Progenitor cell of endocrine pancreas (in vitro differentiated cells): ENCODE measurements around the gene TFAP2B. TPM values are rescaled to one million over a fixed set of nuclear protein-coding genes. Genes with fewer than 3 reads are reported as not detected.

Experiments used
- DNase-seq: peaks from one replicate; pipeline ENCODE4 v3.0.0; 2021; ENCODE audit warnings: low spot score; ENCODE audit not compliant: unreplicated experiment
- H3K27ac Mint-ChIP-seq: 2 replicates; pipeline ENCODE4 v1.8.0; 2021; ENCODE audit warnings: mild to moderate bottlenecking, moderate library complexity, mixed read lengths
- H3K27me3 Mint-ChIP-seq: 2 replicates; pipeline ENCODE4 v1.8.0; 2021; ENCODE audit warnings: mixed read lengths
- H3K36me3 Mint-ChIP-seq: 2 replicates; pipeline ENCODE4 v1.8.0; 2022; ENCODE audit warnings: mixed read lengths; ENCODE audit not compliant: insufficient read depth
- H3K4me1 Mint-ChIP-seq: 2 replicates; pipeline ENCODE4 v1.8.0; 2021; ENCODE audit warnings: low read depth, mixed read lengths
- H3K4me3 Mint-ChIP-seq: 2 replicates; pipeline ENCODE4 v1.8.0; 2021; ENCODE audit warnings: low read depth, mild to moderate bottlenecking, moderate library complexity, mixed read lengths
- H3K9me3 Mint-ChIP-seq: 2 replicates; pipeline ENCODE4 v1.8.0; 2021; ENCODE audit warnings: low read depth, mixed read lengths
- CTCF ChIP-seq: fragments of 200-600 bp; sonication (generic); IDR thresholded peaks from one replicate; pipeline ENCODE4 v1.5.0; 2021; ENCODE audit warnings: antibody characterized with exemption, mild to moderate bottlenecking; ENCODE audit not compliant: unreplicated experiment
- total RNA-seq: library from RNA; stranded (reverse); gene quantifications from 2 replicates; pipeline ENCODE4 v1.2.1, GENCODE V29; 2021

TFAP2B gene
- total RNA-seq, 1 donor from 2014 or later: 0.74 TPM

DNA sequence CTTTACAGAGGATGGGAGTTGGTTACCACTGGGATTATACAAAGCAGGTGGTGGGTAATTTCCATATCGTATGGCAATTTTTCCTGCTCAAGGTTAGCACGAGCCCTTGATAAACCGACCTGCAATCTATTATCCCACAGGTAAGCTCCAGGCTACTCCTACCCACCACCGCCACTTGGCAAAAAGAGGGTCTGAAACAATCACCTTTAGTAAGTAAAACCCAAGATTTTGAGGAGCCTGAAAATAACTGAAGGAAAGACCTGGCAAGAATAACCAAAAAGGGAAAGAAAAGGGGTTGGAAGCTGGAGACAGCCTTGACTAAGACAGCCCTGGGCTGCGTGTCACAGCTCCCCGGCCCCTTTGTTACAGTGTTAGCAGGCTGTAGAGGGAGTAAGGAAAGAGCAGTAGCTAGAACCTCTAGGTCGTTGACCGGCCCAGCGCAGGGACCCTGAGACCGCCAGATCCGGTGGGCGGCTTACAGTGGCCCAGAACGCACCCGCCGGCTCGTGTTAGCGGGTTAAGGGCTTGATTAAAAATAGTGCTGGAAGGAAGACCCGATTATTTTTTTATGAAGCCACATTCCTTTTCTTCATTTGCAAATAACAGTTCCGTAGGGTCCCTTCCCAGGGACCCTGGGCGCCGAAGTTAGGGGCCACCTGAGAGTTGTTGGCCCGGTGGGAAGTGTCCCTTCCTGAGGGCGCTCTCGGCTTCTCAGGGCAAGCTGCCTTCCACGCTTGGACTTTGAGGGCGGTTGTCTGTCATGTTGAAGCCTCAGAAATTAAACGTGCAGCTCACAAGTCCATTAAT is 30.5 kb downstream of the TFAP2B start:
- no peaks in the 10 kb centered on the region for H3K9me3 Mint-ChIP-seq
- peaks cover 99% of the 10 kb centered on the region for H3K27me3 Mint-ChIP-seq
- H3K27ac Mint-ChIP-seq: peak overlapping the region; percentile 27
- H3K36me3 Mint-ChIP-seq: no peaks in the 10 kb centered on the region
- TF ChIP-seq CTCF: no peak
- H3K4me1 Mint-ChIP-seq: peaks cover 7% of the 10 kb centered on the region
- DNase-seq: no peak
- H3K4me3 Mint-ChIP-seq: peak overlapping the region; percentile 29

- peaks cover 7% of the 10 kb centered on the region for H3K4me1 Mint-ChIP-seq
- DNase-seq: no peak
- no peaks in the 10 kb centered on the region for H3K36me3 Mint-ChIP-seq
- TF ChIP-seq CTCF: no peak
- peak overlapping the region; percentile 52 for H3K4me3 Mint-ChIP-seq
- no peaks in the 10 kb centered on the region for H3K9me3 Mint-ChIP-seq
- H3K27me3 Mint-ChIP-seq: peaks cover 99% of the 10 kb centered on the region
- peak overlapping the region; percentile 29 for H3K27ac Mint-ChIP-seq
Observed at GRCh38 chr6:50849796-50850180, 31.1 kb downstream of the TFAP2B start.

GRCh38 chr6:50850223-50851048 is 31.8 kb downstream of the TFAP2B start:
- Mint-ChIP-seq H3K4me3 (peak overlapping the region; percentile 52), H3K4me1 (peaks cover 7% of the 10 kb centered on the region), H3K27me3 (peaks cover 96% of the 10 kb centered on the region), H3K9me3 (no peaks in the 10 kb centered on the region), H3K36me3 (no peaks in the 10 kb centered on the region), H3K27ac (peak overlapping the region; percentile 29)
- TF ChIP-seq CTCF: no peak
- DNase-seq: no peak

DNA sequence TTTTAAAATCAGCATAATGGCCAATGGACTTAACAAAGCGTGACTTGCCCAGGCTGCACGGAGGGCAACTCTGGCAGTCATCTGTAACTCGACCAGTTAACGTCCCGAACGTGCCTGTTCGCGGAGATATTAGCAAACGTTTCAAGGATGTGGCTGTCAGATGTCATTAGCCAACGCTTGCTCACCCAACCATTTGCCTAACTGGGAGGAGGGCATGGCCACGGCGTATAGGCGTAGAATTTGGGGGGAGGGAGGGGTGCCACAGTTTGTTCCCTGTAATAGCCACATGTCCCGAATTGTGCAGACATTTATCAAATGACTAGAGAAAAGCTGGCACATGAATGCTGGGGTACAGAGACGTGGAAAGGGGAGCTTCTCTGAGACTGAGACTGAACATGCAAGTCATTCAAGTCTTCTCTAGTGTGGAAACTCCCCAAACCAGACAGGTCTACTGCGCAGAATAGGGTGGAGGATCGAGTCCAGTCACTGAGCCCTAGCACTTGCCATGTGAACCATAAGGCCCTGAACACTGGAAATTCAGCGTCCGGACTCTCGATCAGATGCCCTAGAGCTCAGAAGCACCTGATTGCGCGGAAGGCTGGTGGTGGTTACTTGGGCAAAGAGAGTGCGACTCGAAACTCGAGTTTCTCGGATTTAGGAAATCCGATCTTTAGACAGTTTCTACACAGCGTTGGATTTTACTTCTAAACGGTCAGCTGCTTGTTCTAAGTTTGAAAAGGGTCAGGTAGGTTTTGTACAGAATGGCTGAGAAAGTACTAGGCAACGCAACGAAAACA is 32.6 kb downstream of the TFAP2B start:
- Mint-ChIP-seq H3K9me3 (no peaks in the 10 kb centered on the region), H3K27ac (no peak overlapping the region), H3K27me3 (peaks cover 96% of the 10 kb centered on the region), H3K36me3 (no peaks in the 10 kb centered on the region), H3K4me3 (peak overlapping the region; percentile 52), H3K4me1 (peaks cover 5% of the 10 kb centered on the region)
- TF ChIP-seq CTCF: no peak
- DNase-seq: no peak

GRCh38 chr6:50853939-50854338 is 35.3 kb downstream of the TFAP2B start:
- H3K27me3 Mint-ChIP-seq: peaks cover 82% of the 10 kb centered on the region
- H3K9me3 Mint-ChIP-seq: no peaks in the 10 kb centered on the region
- no peak for TF ChIP-seq CTCF
- no peak overlapping the region for H3K4me3 Mint-ChIP-seq
- no peak overlapping the region for H3K27ac Mint-ChIP-seq
- no peak for DNase-seq
- H3K4me1 Mint-ChIP-seq: peaks cover 5% of the 10 kb centered on the region
- H3K36me3 Mint-ChIP-seq: no peaks in the 10 kb centered on the region
